ENCODE measurements around the gene TRPV3. TPM values are rescaled to one million over a fixed set of nuclear protein-coding genes. Genes with fewer than 3 reads are reported as not detected.
"Not testable (repeated sequence)": the region's sequence is repeated elsewhere in the genome, so short reads cannot be mapped to it uniquely, and the experiment has no call there.

TRPV3 gene
- total RNA-seq, 1 donor = 0.21 TPM

- no peaks in the 10 kb centered on the region for H3K4me1 ChIP-seq (ENCODE audit: insufficient read depth, low read length)
- no peaks in the 10 kb centered on the region for H3K27me3 ChIP-seq (ENCODE audit: insufficient read depth, low read length)
- H3K9me3 ChIP-seq (ENCODE audit: low read depth, low read length) = no peaks in the 10 kb centered on the region
- H3K4me3 ChIP-seq (ENCODE audit: low read length) = no peak overlapping the region
Measured at GRCh38 chr17:3585826-3586225, 28.2 kb upstream of the TRPV3 start.

- H3K4me3 ChIP-seq (ENCODE audit: low read length) = no peak overlapping the region
- H3K9me3 ChIP-seq (ENCODE audit: low read depth, low read length) = no peaks in the 10 kb centered on the region
- no peaks in the 10 kb centered on the region for H3K4me1 ChIP-seq (ENCODE audit: insufficient read depth, low read length)
- H3K27me3 ChIP-seq (ENCODE audit: insufficient read depth, low read length) = no peaks in the 10 kb centered on the region
Measured at GRCh38 chr17:3583456-3583855, 25.8 kb upstream of the TRPV3 start.

GRCh38 chr17:3582915-3583314, 25.3 kb upstream of the TRPV3 start:
- Histone ChIP-seq H3K9me3 (ENCODE audit: low read depth, low read length) (no peaks in the 10 kb centered on the region), H3K27me3 (ENCODE audit: insufficient read depth, low read length) (no peaks in the 10 kb centered on the region), H3K4me1 (ENCODE audit: insufficient read depth, low read length) (no peaks in the 10 kb centered on the region), H3K4me3 (ENCODE audit: low read length) (no peak overlapping the region)

- not testable (repeated sequence) for H3K9me3 ChIP-seq (ENCODE audit: low read depth, low read length); H3K4me1 ChIP-seq (ENCODE audit: insufficient read depth, low read length); H3K27me3 ChIP-seq (ENCODE audit: insufficient read depth, low read length); H3K4me3 ChIP-seq (ENCODE audit: low read length)
Measured at GRCh38 chr17:3578667-3579066, 21.1 kb upstream of the TRPV3 start.

GRCh38 chr17:3576970-3577369, 19.4 kb upstream of the TRPV3 start:
- Histone ChIP-seq H3K27me3 (ENCODE audit: insufficient read depth, low read length) (no peaks in the 10 kb centered on the region), H3K4me1 (ENCODE audit: insufficient read depth, low read length) (no peaks in the 10 kb centered on the region), H3K9me3 (ENCODE audit: low read depth, low read length) (no peaks in the 10 kb centered on the region), H3K4me3 (ENCODE audit: low read length) (no peak overlapping the region)

- H3K9me3 ChIP-seq (ENCODE audit: low read depth, low read length) = no peaks in the 10 kb centered on the region
- no peaks in the 10 kb centered on the region for H3K4me1 ChIP-seq (ENCODE audit: insufficient read depth, low read length)
- H3K27me3 ChIP-seq (ENCODE audit: insufficient read depth, low read length) = no peaks in the 10 kb centered on the region
- no peak overlapping the region for H3K4me3 ChIP-seq (ENCODE audit: low read length)
Measured at GRCh38 chr17:3575511-3575910, 17.9 kb upstream of the TRPV3 start.

GRCh38 chr17:3574231-3574630, 16.6 kb upstream of the TRPV3 start:
- no peaks in the 10 kb centered on the region for H3K9me3 ChIP-seq (ENCODE audit: low read depth, low read length)
- no peak overlapping the region for H3K4me3 ChIP-seq (ENCODE audit: low read length)
- H3K4me1 ChIP-seq (ENCODE audit: insufficient read depth, low read length) = no peaks in the 10 kb centered on the region

GRCh38 chr17:3573246-3574100, 15.9 kb upstream of the TRPV3 start:
- Histone ChIP-seq H3K4me3 (ENCODE audit: low read length) (no peak overlapping the region), H3K27me3 (ENCODE audit: insufficient read depth, low read length) (no peaks in the 10 kb centered on the region), H3K9me3 (ENCODE audit: low read depth, low read length) (no peaks in the 10 kb centered on the region), H3K4me1 (ENCODE audit: insufficient read depth, low read length) (no peaks in the 10 kb centered on the region)

More at GRCh38 chr17:3574231-3574630, 16.6 kb upstream of the TRPV3 start:
- H3K27me3 ChIP-seq (ENCODE audit: insufficient read depth, low read length) = no peaks in the 10 kb centered on the region

GRCh38 chr17:3572231-3572630, 14.6 kb upstream of the TRPV3 start:
- Histone ChIP-seq H3K4me1 (ENCODE audit: insufficient read depth, low read length) (no peaks in the 10 kb centered on the region), H3K9me3 (ENCODE audit: low read depth, low read length) (no peaks in the 10 kb centered on the region), H3K27me3 (ENCODE audit: insufficient read depth, low read length) (no peaks in the 10 kb centered on the region), H3K4me3 (ENCODE audit: low read length) (no peak overlapping the region)

- Histone ChIP-seq H3K4me3 (ENCODE audit: low read length) (no peak overlapping the region), H3K9me3 (ENCODE audit: low read depth, low read length) (no peaks in the 10 kb centered on the region), H3K4me1 (ENCODE audit: insufficient read depth, low read length) (no peaks in the 10 kb centered on the region), H3K27me3 (ENCODE audit: insufficient read depth, low read length) (no peaks in the 10 kb centered on the region)
Measured at GRCh38 chr17:3571043-3571900, 13.7 kb upstream of the TRPV3 start.

GRCh38 chr17:3569534-3570137, 12.0 kb upstream of the TRPV3 start:
- no peaks in the 10 kb centered on the region for H3K27me3 ChIP-seq (ENCODE audit: insufficient read depth, low read length)
- no peaks in the 10 kb centered on the region for H3K9me3 ChIP-seq (ENCODE audit: low read depth, low read length)
- H3K4me3 ChIP-seq (ENCODE audit: low read length) = no peak overlapping the region
- H3K4me1 ChIP-seq (ENCODE audit: insufficient read depth, low read length) = no peaks in the 10 kb centered on the region

- H3K27me3 ChIP-seq (ENCODE audit: insufficient read depth, low read length) = no peaks in the 10 kb centered on the region
- no peaks in the 10 kb centered on the region for H3K4me1 ChIP-seq (ENCODE audit: insufficient read depth, low read length)
- H3K9me3 ChIP-seq (ENCODE audit: low read depth, low read length) = no peaks in the 10 kb centered on the region
- no peak overlapping the region for H3K4me3 ChIP-seq (ENCODE audit: low read length)
Measured at GRCh38 chr17:3566551-3566950, 8.9 kb upstream of the TRPV3 start.

- H3K27me3 ChIP-seq (ENCODE audit: insufficient read depth, low read length) = no peaks in the 10 kb centered on the region
- H3K4me3 ChIP-seq (ENCODE audit: low read length) = no peak overlapping the region
Measured at GRCh38 chr17:3565143-3565542, 7.5 kb upstream of the TRPV3 start.

GRCh38 chr17:3564241-3564640, 6.6 kb upstream of the TRPV3 start:
- not testable (repeated sequence) for H3K27me3 ChIP-seq (ENCODE audit: insufficient read depth, low read length); H3K4me3 ChIP-seq (ENCODE audit: low read length); H3K4me1 ChIP-seq (ENCODE audit: insufficient read depth, low read length); H3K9me3 ChIP-seq (ENCODE audit: low read depth, low read length)

More at GRCh38 chr17:3565143-3565542, 7.5 kb upstream of the TRPV3 start:
- H3K9me3 ChIP-seq (ENCODE audit: low read depth, low read length) = no peaks in the 10 kb centered on the region
- no peaks in the 10 kb centered on the region for H3K4me1 ChIP-seq (ENCODE audit: insufficient read depth, low read length)

GRCh38 chr17:3559270-3559645, 1.6 kb upstream of the TRPV3 start:
- Histone ChIP-seq H3K9me3 (ENCODE audit: low read depth, low read length) (no peaks in the 10 kb centered on the region), H3K27me3 (ENCODE audit: insufficient read depth, low read length) (no peaks in the 10 kb centered on the region), H3K4me1 (ENCODE audit: insufficient read depth, low read length) (no peaks in the 10 kb centered on the region), H3K4me3 (ENCODE audit: low read length) (no peak overlapping the region)
